K562 (cell line): ENCODE measurements around the gene PYGB. TPM values are rescaled to one million over a fixed set of nuclear protein-coding genes. Genes with fewer than 3 reads are reported as not detected.

ENCODE experiments used
- polyA plus RNA-seq, 8 experiments: library from polyadenylated mRNA; depleted of rRNA in 4 of 8; stranded (reverse) in 5 of 8; unstranded in 3 of 8; fragments of >200 nt; fragmentation: Nextera tagmentation in 2 of 8; fragmentation: Illumina TruSeq in 1 of 8; extraction: Ambion mirVana in 2 of 8; extraction: Trizol in 1 of 8; gene quantifications; 2 replicates each; pipeline versions ENCODE4 v1.2.1 to v1.2.3, GENCODE V29; 2011 to 2014; ENCODE audit warnings: inconsistent platforms in 1 of 8, missing spikeins in 1 of 8
- total RNA-seq, 7 experiments: library from RNA; depleted of rRNA in 6 of 7; stranded (reverse); fragments of >200 nt in 6 of 7; fragmentation: Illumina TruSeq in 2 of 7; extraction: Trizol in 2 of 7; gene quantifications; 2 replicates each; pipeline versions ENCODE4 v1.2.1 to v1.2.3, GENCODE V29; 2011 to 2021; ENCODE audit warnings: low replicate concordance in 1 of 7
- TF ChIP-seq, protein P1 (sequence below): fragments of 450-650 bp; IDR thresholded peaks from 2 replicates; pipeline ENCODE4 v1.6.1; 2016; ENCODE audit warnings: mild to moderate bottlenecking, moderate library complexity

The PYGB gene
- total and polyA plus RNA-seq, 9 of the 15 experiments (the other 6 are each of a cell fraction or from before 2014, with no cell fraction given), result 0.34 to 18.0 (median 9.8) TPM

DNA sequence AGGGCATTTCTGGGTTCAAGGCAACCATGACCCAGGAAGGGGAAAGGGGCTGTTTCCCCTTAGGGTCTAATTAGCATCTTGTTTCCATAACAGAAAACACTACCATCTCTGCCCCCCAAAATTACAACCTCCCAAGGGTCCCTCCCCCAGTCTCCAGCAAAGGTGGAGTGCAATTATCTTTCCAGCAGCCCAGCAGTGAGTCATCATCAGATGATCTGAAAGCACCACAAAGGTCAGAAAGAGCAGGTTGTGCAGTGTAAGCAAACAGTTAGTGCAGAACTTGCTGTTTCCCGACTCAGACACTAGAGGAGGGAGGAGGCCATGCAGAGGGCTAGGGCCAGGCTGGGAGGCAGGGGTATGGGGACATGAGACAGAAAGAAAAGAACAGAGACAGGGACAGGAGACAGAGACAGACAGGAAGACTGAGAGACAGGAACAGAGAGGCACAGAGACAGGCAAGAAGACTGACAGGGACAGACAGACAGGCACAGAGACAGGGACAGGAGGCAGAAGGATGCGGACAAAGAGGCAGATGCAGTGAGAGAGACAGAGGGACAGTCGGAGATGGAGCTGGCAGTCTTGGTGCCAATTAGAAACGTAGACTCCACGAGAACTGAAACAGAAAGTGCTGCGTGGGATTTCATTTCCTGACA, 62.5 kb downstream of the PYGB start (continued):
- TF ChIP-seq, protein P1, sequence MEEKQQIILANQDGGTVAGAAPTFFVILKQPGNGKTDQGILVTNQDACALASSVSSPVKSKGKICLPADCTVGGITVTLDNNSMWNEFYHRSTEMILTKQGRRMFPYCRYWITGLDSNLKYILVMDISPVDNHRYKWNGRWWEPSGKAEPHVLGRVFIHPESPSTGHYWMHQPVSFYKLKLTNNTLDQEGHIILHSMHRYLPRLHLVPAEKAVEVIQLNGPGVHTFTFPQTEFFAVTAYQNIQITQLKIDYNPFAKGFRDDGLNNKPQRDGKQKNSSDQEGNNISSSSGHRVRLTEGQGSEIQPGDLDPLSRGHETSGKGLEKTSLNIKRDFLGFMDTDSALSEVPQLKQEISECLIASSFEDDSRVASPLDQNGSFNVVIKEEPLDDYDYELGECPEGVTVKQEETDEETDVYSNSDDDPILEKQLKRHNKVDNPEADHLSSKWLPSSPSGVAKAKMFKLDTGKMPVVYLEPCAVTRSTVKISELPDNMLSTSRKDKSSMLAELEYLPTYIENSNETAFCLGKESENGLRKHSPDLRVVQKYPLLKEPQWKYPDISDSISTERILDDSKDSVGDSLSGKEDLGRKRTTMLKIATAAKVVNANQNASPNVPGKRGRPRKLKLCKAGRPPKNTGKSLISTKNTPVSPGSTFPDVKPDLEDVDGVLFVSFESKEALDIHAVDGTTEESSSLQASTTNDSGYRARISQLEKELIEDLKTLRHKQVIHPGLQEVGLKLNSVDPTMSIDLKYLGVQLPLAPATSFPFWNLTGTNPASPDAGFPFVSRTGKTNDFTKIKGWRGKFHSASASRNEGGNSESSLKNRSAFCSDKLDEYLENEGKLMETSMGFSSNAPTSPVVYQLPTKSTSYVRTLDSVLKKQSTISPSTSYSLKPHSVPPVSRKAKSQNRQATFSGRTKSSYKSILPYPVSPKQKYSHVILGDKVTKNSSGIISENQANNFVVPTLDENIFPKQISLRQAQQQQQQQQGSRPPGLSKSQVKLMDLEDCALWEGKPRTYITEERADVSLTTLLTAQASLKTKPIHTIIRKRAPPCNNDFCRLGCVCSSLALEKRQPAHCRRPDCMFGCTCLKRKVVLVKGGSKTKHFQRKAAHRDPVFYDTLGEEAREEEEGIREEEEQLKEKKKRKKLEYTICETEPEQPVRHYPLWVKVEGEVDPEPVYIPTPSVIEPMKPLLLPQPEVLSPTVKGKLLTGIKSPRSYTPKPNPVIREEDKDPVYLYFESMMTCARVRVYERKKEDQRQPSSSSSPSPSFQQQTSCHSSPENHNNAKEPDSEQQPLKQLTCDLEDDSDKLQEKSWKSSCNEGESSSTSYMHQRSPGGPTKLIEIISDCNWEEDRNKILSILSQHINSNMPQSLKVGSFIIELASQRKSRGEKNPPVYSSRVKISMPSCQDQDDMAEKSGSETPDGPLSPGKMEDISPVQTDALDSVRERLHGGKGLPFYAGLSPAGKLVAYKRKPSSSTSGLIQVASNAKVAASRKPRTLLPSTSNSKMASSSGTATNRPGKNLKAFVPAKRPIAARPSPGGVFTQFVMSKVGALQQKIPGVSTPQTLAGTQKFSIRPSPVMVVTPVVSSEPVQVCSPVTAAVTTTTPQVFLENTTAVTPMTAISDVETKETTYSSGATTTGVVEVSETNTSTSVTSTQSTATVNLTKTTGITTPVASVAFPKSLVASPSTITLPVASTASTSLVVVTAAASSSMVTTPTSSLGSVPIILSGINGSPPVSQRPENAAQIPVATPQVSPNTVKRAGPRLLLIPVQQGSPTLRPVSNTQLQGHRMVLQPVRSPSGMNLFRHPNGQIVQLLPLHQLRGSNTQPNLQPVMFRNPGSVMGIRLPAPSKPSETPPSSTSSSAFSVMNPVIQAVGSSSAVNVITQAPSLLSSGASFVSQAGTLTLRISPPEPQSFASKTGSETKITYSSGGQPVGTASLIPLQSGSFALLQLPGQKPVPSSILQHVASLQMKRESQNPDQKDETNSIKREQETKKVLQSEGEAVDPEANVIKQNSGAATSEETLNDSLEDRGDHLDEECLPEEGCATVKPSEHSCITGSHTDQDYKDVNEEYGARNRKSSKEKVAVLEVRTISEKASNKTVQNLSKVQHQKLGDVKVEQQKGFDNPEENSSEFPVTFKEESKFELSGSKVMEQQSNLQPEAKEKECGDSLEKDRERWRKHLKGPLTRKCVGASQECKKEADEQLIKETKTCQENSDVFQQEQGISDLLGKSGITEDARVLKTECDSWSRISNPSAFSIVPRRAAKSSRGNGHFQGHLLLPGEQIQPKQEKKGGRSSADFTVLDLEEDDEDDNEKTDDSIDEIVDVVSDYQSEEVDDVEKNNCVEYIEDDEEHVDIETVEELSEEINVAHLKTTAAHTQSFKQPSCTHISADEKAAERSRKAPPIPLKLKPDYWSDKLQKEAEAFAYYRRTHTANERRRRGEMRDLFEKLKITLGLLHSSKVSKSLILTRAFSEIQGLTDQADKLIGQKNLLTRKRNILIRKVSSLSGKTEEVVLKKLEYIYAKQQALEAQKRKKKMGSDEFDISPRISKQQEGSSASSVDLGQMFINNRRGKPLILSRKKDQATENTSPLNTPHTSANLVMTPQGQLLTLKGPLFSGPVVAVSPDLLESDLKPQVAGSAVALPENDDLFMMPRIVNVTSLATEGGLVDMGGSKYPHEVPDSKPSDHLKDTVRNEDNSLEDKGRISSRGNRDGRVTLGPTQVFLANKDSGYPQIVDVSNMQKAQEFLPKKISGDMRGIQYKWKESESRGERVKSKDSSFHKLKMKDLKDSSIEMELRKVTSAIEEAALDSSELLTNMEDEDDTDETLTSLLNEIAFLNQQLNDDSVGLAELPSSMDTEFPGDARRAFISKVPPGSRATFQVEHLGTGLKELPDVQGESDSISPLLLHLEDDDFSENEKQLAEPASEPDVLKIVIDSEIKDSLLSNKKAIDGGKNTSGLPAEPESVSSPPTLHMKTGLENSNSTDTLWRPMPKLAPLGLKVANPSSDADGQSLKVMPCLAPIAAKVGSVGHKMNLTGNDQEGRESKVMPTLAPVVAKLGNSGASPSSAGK, result no peak
